ENCODE results near the gene GBP2.

- TF ChIP-seq POLR2A (IDR thresholded peaks at IDR 0.05) (no peak), POLR2AphosphoS5 (IDR thresholded peaks at IDR 0.05) (no peak), EP300 (IDR thresholded peaks at IDR 0.05; ENCODE audit: low read depth) (no peak), CTCF (IDR thresholded peaks at IDR 0.05) (peak in 2 of 5 experiments; percentile 24 to 32)
These were observed 23.3 kb upstream of the GBP2 start for GRCh38 chr1:89149229-89149628.

Measured in transverse colon (tissue), 4 donors.